GM19397 (cell line): ENCODE data around the gene IGFBP5.

ENCODE experiments used
- ATAC-seq: cut with Tn5 transposase; IDR thresholded peaks from one replicate; pipeline ENCODE4 v1.9.1; 2021; ENCODE audit warnings: mild to moderate bottlenecking, moderate library complexity; ENCODE audit not compliant: unreplicated experiment

Gene IGFBP5

GRCh38 chr2:216670266-216671080, 24.9 kb downstream of the IGFBP5 start:
- ATAC-seq, result no peak

GRCh38 chr2:216666461-216667233, 28.7 kb downstream of the IGFBP5 start:
- no peak for ATAC-seq

- no peak for ATAC-seq
Measured at GRCh38 chr2:216665717-216666116, 29.6 kb downstream of the IGFBP5 start.

DNA sequence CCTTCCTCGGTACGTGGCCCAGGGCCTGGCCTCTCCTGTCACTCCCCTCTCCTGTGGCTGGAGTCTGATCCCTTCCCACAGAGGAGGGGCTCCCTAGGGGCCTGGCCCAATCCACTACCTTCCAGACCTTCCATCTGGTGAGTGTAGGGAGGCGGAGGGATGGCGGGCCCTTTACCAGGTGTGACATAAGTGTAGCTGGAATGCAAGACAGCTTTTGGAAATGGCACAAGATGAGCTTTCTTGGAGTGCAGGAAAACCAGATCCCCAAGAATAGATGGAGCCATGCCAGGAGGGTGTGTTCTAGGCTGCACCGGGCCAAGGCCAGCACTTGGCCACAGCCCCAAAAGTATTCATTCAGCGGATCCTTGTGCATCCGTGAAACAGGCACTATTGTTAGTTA, 30.1 kb downstream of the IGFBP5 start:
- no peak for ATAC-seq

- no peak for ATAC-seq
Measured at GRCh38 chr2:216664593-216665034, 30.7 kb downstream of the IGFBP5 start.

- no peak for ATAC-seq
Measured at GRCh38 chr2:216663846-216664245, 31.5 kb downstream of the IGFBP5 start.

- no peak for ATAC-seq
Measured at GRCh38 chr2:216663106-216663505, 32.2 kb downstream of the IGFBP5 start.

DNA sequence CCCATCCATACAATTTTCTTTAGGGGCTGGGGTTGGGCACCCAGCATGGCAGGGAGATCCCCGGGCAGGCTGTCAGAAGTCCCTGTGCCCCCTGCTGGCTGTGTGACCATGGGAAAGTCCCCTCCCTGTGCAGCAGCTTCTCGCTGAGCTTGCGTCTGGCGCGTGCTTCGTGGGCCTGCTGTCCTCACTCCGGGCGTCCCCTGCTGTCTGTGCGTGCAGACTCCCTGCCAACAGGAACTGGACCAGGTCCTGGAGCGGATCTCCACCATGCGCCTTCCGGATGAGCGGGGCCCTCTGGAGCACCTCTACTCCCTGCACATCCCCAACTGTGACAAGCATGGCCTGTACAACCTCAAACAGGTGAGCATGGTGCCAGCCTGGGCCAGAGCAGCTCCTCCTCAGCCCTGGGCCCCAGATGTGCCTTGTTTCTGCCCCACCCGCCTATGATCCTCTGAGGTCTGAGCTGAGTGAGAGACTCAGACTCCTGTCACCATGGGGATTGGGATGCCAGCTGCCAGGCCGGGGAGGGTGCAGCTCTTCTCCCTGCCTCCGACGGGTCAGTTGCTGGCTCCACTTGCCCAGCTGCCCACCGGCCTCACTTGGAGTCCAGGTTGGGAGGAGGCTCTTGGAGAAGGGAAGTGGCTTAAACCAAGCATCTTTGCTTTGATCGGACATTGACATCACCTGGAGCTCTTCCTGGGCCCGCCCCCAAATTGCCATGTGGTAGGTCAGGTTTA, 33.5 kb downstream of the IGFBP5 start:
- no peak for ATAC-seq

DNA sequence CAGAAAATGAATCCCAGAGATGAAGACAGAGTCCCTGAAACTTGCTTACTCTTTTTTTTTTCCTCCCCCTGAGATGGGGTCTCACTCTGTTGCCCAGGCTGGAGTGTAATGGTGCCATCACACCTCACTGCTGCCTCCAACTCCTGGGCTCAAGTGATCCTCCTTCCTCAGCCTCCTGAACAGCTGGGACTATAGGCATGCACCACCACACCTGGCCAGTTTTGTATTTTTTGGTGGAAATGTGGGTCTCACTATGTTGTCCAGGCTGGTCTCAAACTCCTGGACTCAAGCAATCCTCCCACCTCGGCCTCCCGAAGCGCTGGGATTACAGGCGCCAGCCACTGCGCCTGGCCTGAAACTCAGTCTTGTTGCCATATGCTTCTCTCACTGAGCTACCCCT, 34.3 kb downstream of the IGFBP5 start:
- ATAC-seq, result no peak

DNA sequence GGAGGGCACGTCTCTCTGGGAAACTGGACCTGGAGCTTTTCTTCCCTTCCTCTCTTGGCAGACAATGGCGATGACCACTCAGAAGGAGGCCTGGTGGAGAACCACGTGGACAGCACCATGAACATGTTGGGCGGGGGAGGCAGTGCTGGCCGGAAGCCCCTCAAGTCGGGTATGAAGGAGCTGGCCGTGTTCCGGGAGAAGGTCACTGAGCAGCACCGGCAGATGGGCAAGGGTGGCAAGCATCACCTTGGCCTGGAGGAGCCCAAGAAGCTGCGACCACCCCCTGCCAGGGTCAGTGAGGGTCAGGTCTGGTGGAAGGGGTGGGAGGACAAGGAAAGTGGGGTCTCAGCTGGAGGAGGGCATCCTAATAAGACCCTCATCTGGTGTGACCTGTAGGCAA, 34.9 kb downstream of the IGFBP5 start:
- ATAC-seq, result no peak

- ATAC-seq, result no peak
Measured at GRCh38 chr2:216659276-216659675, 36.1 kb downstream of the IGFBP5 start.

- no peak for ATAC-seq
Measured at GRCh38 chr2:216658757-216659156, 36.6 kb downstream of the IGFBP5 start.

DNA sequence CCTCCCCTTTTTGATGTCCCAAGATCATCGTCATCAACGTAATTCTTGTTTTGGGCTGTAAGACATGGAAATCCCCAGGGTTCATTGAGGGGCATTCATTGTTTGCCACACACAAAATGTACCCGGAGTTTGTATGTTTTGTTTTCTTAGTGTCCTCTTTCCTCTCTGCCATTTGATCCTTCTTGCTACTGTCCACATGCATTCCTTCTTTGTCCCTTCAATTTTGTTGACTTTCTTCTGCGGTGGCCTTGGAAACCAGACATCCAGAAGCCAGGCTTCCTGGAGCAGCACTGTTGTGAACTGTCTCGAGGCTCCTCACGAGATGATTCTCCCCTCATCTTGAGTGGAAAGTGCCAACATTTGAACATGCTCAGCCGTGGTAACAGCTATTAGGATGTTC, 37.4 kb downstream of the IGFBP5 start:
- no peak for ATAC-seq

GRCh38 chr2:216657086-216657855, 38.1 kb downstream of the IGFBP5 start:
- no peak for ATAC-seq

GRCh38 chr2:216654528-216655052, 40.8 kb downstream of the IGFBP5 start:
- ATAC-seq, result no peak

DNA sequence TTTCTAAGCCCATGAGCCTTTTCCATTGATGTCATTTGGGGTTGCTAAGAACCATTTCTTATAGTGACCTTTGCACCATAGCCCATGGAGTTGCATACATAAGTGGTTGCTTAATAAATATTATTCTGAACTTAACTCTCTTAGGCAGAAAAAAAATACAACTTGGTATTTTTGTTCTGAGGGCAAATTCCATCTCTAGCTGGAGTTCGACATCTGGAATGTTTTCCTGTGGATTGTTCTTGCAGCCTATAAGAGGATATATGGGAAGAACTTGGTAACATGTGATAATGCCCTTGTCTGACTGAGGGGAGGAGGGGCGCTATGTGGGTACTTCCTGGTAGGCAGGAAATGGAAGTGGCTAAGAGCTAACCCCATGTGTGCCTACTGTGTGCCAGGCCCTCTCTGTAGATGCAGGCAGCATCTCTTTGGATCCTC, 41.4 kb downstream of the IGFBP5 start:
- no peak for ATAC-seq

DNA sequence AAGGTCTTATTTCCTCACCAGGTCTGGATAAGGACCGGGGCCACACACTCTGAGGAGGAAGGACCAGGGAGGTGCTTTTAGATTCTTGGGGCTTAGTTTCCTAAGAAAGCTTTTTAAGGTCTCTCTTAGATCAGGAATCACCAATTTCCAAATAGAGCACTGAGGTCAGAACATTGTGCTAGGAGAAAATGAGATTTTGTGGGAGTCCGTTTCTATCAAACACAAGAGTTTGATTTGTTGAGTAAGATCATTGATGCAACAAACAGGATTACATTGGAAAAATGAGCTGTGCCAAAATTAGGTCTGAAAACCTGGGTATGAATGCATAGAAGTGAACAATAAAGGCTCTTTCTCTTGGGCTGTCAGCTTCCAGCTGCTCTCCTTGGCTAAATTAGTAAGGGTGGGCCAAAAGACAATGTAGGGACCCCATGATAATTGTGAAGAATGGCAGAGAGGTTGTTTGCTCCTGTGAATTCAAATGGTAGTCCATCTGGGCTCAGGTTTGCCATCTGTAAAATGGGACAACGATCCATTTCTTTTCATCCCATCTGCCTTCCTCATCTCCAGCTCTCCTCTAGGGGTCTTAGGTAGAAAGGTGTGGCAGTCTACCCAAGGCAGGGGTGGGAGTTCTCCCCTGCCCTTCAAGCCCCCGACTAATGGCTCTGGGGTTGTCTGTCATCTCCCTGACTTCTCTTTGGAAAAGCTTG, 42.1 kb downstream of the IGFBP5 start:
- ATAC-seq, result no peak

DNA sequence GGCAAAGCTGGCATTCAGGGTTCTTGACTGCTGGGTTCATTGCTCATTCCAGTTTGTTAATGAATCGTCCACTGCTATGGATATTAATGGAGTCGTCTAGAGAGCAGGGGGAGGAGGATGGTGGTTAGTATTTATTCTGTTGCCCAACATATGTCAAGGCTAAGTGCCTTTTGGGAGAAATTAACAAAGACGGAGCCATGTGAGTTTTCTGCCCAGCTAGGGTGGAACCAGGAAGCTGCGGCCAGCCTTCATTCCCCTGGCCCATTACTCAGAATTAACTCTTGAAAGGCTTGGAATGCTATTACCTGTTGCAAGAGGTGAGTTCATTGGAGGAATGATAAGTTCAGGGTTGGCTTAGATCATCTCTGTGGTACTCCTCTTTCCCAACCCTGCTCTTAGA, 42.8 kb downstream of the IGFBP5 start:
- ATAC-seq, result no peak

- no peak for ATAC-seq
Measured at GRCh38 chr2:216651351-216651881, 43.9 kb downstream of the IGFBP5 start.
